ENCODE data around the gene GCGR. TPM values are rescaled to one million over a fixed set of nuclear protein-coding genes. Genes with fewer than 3 reads are reported as not detected.

GCGR gene
- total RNA-seq, 4 donors from 2014 or later: not detected

- Histone ChIP-seq H3K9me3 (no peaks in the 10 kb centered on the region), H3K4me1 (no peaks in the 10 kb centered on the region), H3K36me3 (peaks cover 53 to 72% of the 10 kb centered on the region in 2 donors), H3K4me3 (replicated peaks in 1 of 3) (no peak overlapping the region), H3K27me3 (no peaks in the 10 kb centered on the region), H3K27ac (no peak overlapping the region)
- WGBS, 2 donors: 85 to 96% methylated on average over 13 to 19 of the region's 24 CpGs
- no peak for DNase-seq
- intact Hi-C loops (cut with DNase I): no loop called here
- TF ChIP-seq POLR2A (IDR thresholded peaks at IDR 0.05) (no peak), CTCF (IDR thresholded peaks at IDR 0.05) (no peak)
Observed at GRCh38 chr17:81846743-81847689, 43.1 kb downstream of the GCGR start.

DNA sequence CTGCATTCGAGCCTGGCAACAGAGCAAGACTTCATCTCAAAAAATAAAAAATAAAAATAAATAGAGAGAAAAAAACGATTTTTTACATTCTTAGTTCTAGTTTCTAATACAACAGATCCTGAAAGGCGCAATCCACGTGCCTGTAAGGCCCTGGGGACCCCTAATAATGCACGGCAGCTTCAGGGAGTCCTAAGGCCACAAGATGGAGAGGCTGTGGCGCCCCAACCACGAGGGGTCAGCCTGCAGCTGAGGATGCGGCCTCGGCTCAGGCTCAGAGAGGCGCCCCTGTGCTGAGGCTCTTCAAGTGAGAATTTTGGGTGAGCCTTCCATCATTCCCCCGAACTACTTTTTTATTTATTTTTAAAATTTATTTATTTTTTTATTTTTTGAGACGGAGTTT, 45.5 kb downstream of the GCGR start:
- H3K27me3 ChIP-seq: no peaks in the 10 kb centered on the region
- no peaks in the 10 kb centered on the region for H3K4me1 ChIP-seq
- intact Hi-C loops (cut with DNase I): no loop called here
- H3K4me3 ChIP-seq (replicated peaks in 1 of 3): no peak overlapping the region
- 95% methylated on average over 12 of the region's 12 CpGs for WGBS, 2 donors
- no peak overlapping the region for H3K27ac ChIP-seq
- peaks cover 63 to 75% of the 10 kb centered on the region in 2 donors for H3K36me3 ChIP-seq
- TF ChIP-seq POLR2A (IDR thresholded peaks at IDR 0.05) (no peak), CTCF (IDR thresholded peaks at IDR 0.05) (no peak)
- DNase-seq: no peak
- H3K9me3 ChIP-seq: no peaks in the 10 kb centered on the region

- intact Hi-C loops (cut with DNase I): no loop called here
- WGBS, 2 donors: 96% methylated on average over 14 to 15 of the region's 16 CpGs
- peaks cover 54 to 64% of the 10 kb centered on the region in 2 donors for H3K36me3 ChIP-seq
Observed at GRCh38 chr17:81851423-81851822, 47.5 kb downstream of the GCGR start.

GRCh38 chr17:81852237-81852636, 48.3 kb downstream of the GCGR start:
- Histone ChIP-seq H3K9me3 (no peaks in the 10 kb centered on the region), H3K4me1 (no peaks in the 10 kb centered on the region), H3K27me3 (no peaks in the 10 kb centered on the region), H3K36me3 (peaks cover 51 to 62% of the 10 kb centered on the region in 2 donors), H3K4me3 (replicated peaks in 1 of 3) (no peak overlapping the region), H3K27ac (no peak overlapping the region)
- 92 to 100% methylated on average over 8 to 10 of the region's 12 CpGs for WGBS, 2 donors
- TF ChIP-seq CTCF (IDR thresholded peaks at IDR 0.05) (no peak), POLR2A (IDR thresholded peaks at IDR 0.05) (no peak)
- DNase-seq: no peak
- intact Hi-C loops (cut with DNase I): no loop called here

More at GRCh38 chr17:81851423-81851822, 47.5 kb downstream of the GCGR start:
- TF ChIP-seq POLR2A (IDR thresholded peaks at IDR 0.05) (no peak), CTCF (IDR thresholded peaks at IDR 0.05) (no peak)
- H3K4me3 ChIP-seq (replicated peaks in 1 of 3): no peak overlapping the region
- no peak overlapping the region for H3K27ac ChIP-seq
- H3K4me1 ChIP-seq: no peaks in the 10 kb centered on the region
- DNase-seq: no peak
- H3K27me3 ChIP-seq: no peaks in the 10 kb centered on the region
- no peaks in the 10 kb centered on the region for H3K9me3 ChIP-seq
